GM08714 (cell line): ENCODE measurements around the gene CTBP1.

ENCODE experiments used
- H3K4me3 ChIP-seq: fragments of 200-500 bp; sonication (Bioruptor generic); 2 replicates; pipeline ENCODE4 v1.5.1; 2014; ENCODE audit warnings: mild to moderate bottlenecking, low read length, inconsistent platforms
- ZNF274 ChIP-seq: IDR thresholded peaks from 2 replicates; pipeline ENCODE4 v1.6.1; 2012; ENCODE audit warnings: mild to moderate bottlenecking, low read depth, low read length

The CTBP1 gene

GRCh38 chr4:1249731-1250526 is 999 bp upstream of the CTBP1 start:
- TF ChIP-seq ZNF274, result no peak
- H3K4me3 ChIP-seq, result peak overlapping the region; percentile 66; the same call in 1 of the 2 replicates

GRCh38 chr4:1249148-1249730 is 309 bp upstream of the CTBP1 start:
- peak overlapping the region; percentile 66; the same call in 1 of the 2 replicates for H3K4me3 ChIP-seq
- no peak for TF ChIP-seq ZNF274

- no peak for TF ChIP-seq ZNF274
- peak overlapping the region; percentile 96 for H3K4me3 ChIP-seq
Measured at GRCh38 chr4:1247864-1248244, 1.1 kb downstream of the CTBP1 start.

GRCh38 chr4:1246901-1247863 is 1.7 kb downstream of the CTBP1 start:
- H3K4me3 ChIP-seq, result peak overlapping the region; percentile 96
- no peak for TF ChIP-seq ZNF274

DNA sequence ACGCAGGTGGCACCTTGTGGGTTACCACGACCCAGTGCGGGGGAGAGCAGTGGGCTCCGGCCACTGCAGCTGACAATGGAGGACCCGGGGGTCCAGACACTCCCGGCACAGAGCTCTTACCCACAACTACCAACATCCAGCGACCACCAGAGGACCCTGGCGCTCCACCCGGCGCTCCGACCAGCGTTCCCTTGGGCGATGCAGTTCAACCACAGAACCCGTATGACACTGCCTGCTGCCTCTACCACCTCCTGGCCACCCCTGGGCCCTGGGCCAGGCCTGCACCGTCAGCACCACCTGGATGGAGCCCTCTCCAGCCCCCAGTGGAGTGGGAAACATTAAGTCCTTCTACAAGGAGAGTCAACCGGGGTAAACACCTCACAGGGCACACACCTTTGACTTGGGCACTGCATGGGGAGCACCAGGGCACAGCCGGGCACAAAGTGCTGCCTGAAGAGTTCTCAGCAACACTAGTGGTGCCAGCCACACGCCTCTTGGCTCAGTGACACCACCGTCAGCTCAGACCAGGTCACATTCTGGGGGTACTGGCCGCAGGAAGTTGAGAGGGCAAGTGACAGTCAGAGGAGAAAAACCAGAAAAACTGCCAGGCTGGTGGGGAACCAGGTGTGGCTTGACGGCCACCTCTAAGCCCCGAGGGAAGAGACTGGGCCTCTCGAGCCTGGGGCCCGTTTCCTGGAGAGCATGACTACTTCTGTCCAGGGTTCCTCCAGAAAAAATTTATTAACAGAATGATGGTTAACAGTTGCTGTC is 2.6 kb downstream of the CTBP1 start:
- TF ChIP-seq ZNF274, result no peak
- H3K4me3 ChIP-seq, result peak overlapping the region; percentile 96; the same call in 1 of the 2 replicates

DNA sequence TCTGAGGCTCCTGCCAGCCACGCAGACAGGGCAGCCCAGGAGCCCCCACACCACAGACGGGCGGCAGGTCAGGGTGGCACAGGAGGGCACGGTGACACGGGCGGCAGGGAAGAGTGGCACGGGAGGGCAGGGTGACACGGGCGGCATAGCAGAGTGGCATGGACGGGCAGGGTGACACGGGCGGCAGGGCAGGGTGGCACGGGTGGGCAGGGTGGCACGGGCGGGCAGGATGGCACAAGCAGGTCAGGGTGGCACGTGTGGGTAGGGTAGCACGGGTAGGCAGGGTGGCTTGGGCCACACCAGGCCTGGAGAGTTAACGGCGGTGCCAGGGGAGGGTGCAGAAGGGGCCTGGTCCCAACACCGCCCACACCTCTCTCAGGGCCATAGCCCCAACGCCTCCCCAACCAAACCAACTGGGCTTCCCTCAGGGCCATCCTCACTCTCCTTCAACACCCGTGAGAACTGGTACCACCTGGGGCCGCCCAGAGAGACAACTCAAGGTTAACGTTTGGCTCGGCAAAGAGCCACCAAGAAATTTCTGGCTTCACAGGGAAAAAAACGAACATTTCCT is 3.4 kb downstream of the CTBP1 start:
- TF ChIP-seq ZNF274, result no peak
- H3K4me3 ChIP-seq, result no peak overlapping the region

DNA sequence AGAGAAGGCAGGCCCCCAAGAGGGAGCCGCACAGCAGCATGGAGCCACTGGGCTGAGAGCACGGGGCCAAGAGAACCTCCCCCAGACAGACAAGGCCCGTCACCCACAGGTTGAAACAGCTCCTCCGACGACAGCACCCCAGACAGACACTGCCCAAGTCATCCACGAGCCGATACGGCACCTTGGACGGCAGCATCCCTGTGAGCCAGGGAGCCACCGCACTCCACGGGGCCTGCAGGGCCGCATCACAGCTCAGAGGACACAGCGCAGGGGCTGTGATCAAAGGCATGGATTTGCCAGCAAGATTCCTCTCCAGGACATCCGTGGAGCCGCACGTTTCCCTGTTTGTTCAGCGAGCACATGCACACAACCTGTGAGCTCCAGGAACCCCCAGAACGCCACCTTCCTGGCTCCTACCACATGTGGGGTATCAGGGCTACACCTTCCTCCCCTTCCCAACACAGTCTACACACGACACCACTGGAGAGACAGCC is 3.9 kb downstream of the CTBP1 start:
- H3K4me3 ChIP-seq, result no peak overlapping the region
- TF ChIP-seq ZNF274, result no peak

GRCh38 chr4:1244081-1244977 is 4.6 kb downstream of the CTBP1 start:
- H3K4me3 ChIP-seq, result no peak overlapping the region
- no peak for TF ChIP-seq ZNF274

DNA sequence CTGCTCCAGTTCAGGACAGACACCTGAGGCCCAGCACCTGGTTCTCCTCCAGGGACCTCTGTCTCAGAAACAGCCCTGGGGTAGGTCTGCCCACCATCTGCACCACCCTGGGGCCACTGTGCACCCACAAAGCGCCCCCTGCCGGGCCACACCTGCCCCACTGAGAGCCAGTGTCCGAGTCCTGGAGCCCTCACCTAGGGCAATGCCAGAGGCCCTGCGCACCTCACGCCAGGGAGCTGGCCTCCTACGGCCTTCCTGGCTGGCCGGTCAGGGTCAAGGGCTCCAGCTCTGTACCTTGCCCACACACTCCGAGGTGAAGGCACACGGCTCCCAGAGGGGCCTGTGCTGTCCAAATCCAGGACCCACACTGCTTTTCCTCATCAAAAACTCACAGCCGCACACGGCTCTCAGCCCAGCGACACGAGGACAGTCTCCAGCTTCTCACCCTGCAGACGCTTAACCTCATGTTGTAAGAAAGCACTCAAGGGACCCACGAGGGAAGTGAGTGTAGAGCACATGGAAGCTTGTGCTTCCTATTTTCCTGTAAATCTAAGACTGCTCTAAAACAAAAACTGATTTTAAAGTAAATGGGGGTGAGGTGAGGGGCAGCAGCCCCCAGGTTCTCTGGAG is 5.4 kb downstream of the CTBP1 start:
- H3K4me3 ChIP-seq, result no peak overlapping the region
- no peak for TF ChIP-seq ZNF274

DNA sequence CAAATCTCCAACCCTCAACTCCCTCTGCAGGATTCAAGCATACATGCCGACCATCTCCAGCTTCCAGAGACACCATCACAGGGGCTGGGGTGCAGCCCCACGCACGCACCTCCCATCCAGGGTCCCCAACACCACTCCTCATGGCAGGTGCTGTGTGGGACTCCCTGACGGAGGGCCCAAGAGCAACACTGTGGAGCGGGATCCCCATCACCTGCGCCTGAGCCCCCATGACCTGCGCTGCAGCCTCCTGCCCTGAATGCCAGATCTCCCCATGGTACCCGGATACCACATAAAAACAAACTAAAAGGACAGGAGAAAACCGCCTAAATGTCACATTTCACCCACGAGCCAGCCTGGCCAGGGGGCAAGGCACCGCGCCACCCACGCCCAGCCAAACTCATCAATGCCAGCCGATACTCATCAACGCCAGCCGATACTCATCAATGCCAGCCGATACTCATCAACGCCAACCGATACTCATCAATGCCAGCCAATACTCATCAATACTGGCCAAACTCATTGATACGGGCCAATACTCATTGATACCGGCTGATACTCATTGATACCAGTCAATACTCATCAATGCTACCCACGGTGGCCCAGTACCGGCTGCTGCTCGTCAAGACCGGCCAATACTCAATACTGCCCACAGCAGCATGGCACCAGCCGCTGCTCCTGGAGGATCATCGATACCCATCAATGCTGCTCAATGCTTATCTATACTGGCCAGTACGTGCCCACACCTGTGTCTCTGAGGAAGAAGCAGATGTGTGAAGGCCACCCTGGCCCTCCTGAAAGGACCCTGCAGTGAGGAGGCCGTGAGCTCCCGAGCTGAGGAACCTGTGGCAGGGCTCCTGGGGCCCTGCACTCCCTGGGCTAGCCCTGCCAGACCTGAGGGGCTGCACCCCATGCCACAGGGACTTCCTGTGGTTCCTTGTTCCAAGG is 6.2 kb downstream of the CTBP1 start:
- no peak for TF ChIP-seq ZNF274
- H3K4me3 ChIP-seq, result no peak overlapping the region
